B cell (primary cell): ENCODE measurements around the gene PCDHGC3. TPM values are rescaled to one million over a fixed set of nuclear protein-coding genes. Genes with fewer than 3 reads are reported as not detected.

ENCODE experiments used
- ATAC-seq: fragments of 200-7000 bp; cut with Tn5 transposase; one replicate; pipeline ENCODE4 v1.10.0; 2021; ENCODE audit warnings: low read depth, mild to moderate bottlenecking, moderate number of reproducible peaks, moderate library complexity
- CTCF ChIA-PET: fragments of 350-600 bp; sonication (Branson Sonifier 250); formaldehyde crosslinking; loops from one replicate; lab custom pipeline; 2021; ENCODE audit warnings: antibody characterized with exemption, inconsistent platforms; lab: Charles Lee
- POLR2A ChIA-PET: fragments of 350-600 bp; sonication (Branson Sonifier 250); formaldehyde crosslinking; loops from one replicate; lab custom pipeline; 2021; ENCODE audit warnings: antibody characterized with exemption; lab: Charles Lee
- DNase-seq: peaks from one replicate; pipeline ENCODE4 v3.0.0; 2013
- H2AFZ ChIP-seq: 2 replicates; pipeline ENCODE4 v1.6.1; 2012; ENCODE audit warnings: mild to moderate bottlenecking, low read depth, low read length; ENCODE audit not compliant: insufficient read depth, poor library complexity, severe bottlenecking
- H3K27ac ChIP-seq, 2 donors: 1 replicate in 1 of 2; 2 replicates in 1 of 2; pipeline ENCODE4 v1.5.1; 2012 to 2013; ENCODE audit warnings: low read length in 2 of 2, mild to moderate bottlenecking in 2 of 2, moderate library complexity in 1 of 2
- H3K27me3 ChIP-seq, 4 experiments: fragments of 200-600 bp in 1 of 4; sonication (generic) in 1 of 4; replicated peaks in 1 of 4; 1 replicate in 2 of 4; 2 replicates in 2 of 4; pipeline versions ENCODE4 v1.6.1 to v1.7.0; 2013 to 2016; ENCODE audit warnings: low read length in 3 of 4, mild to moderate bottlenecking in 2 of 4, mixed read lengths in 1 of 4, moderate library complexity in 1 of 4; ENCODE audit not compliant: insufficient read depth in 4 of 4, control insufficient read depth in 3 of 4; ENCODE audit errors: control extremely low read depth in 1 of 4
- H3K36me3 ChIP-seq, 2 experiments: replicated peaks in 1 of 2; 1 replicate in 1 of 2; 2 replicates in 1 of 2; pipeline versions ENCODE4 v1.6.1 to v1.7.1; 2013; ENCODE audit warnings: low read length in 1 of 2; ENCODE audit not compliant: insufficient read depth in 2 of 2, control insufficient read depth in 1 of 2; ENCODE audit errors: control extremely low read depth in 1 of 2, extremely low read depth in 1 of 2
- H3K4me1 ChIP-seq, 2 donors: fragments of 200-600 bp in 1 of 2; sonication (generic) in 1 of 2; 1 replicate in 1 of 2; 2 replicates in 1 of 2; pipeline versions ENCODE4 v1.5.1 to v1.6.1; 2013 to 2017; ENCODE audit warnings: low read length in 2 of 2; ENCODE audit not compliant: control insufficient read depth in 2 of 2, insufficient read depth in 2 of 2
- H3K4me2 ChIP-seq: replicated peaks from 2 replicates; pipeline ENCODE3; 2012; ENCODE audit warnings: mild to moderate bottlenecking, low read depth, low read length; ENCODE audit not compliant: poor library complexity, severe bottlenecking
- H3K4me3 ChIP-seq, 5 experiments: fragments of 200-600 bp in 1 of 5; sonication (generic) in 1 of 5; 1 replicate in 3 of 5; 2 replicates in 2 of 5; pipeline versions ENCODE4 v1.5.1 to v1.7.0; 2011 to 2016; ENCODE audit warnings: low read length in 4 of 5, mild to moderate bottlenecking in 4 of 5, low read depth in 2 of 5, control low read depth in 1 of 5, moderate library complexity in 1 of 5; ENCODE audit not compliant: insufficient read depth in 1 of 5; ENCODE audit errors: control extremely low read depth in 1 of 5, extremely low read depth in 1 of 5
- H3K79me2 ChIP-seq: fragments of 200-600 bp; sonication (generic); one replicate; pipeline ENCODE4 v1.6.0; 2016; ENCODE audit warnings: low read length; ENCODE audit not compliant: control insufficient read depth, insufficient read depth
- H3K9ac ChIP-seq: fragments of 200-600 bp; sonication (generic); 2 replicates; pipeline ENCODE4 v1.6.1; 2017; ENCODE audit warnings: mild to moderate bottlenecking, low read length, moderate library complexity
- H3K9me3 ChIP-seq, 3 donors: one replicate each; pipeline versions ENCODE4 v1.6.1 to v1.7.1; 2013; ENCODE audit warnings: low read length in 2 of 3; ENCODE audit not compliant: control insufficient read depth in 2 of 3, insufficient read depth in 1 of 3; ENCODE audit errors: control extremely low read depth in 1 of 3
- H4K20me1 ChIP-seq: 2 replicates; pipeline ENCODE4 v1.6.0; 2012; ENCODE audit warnings: mild to moderate bottlenecking, low read length; ENCODE audit not compliant: insufficient read depth, control insufficient read depth, poor library complexity, severe bottlenecking
- H3K27ac Mint-ChIP-seq: one replicate; pipeline ENCODE4 v1.8.0; 2021; ENCODE audit warnings: mixed read lengths
- H3K27me3 Mint-ChIP-seq: one replicate; pipeline ENCODE4 v1.8.0; 2021; ENCODE audit warnings: mixed read lengths
- H3K4me1 Mint-ChIP-seq: one replicate; pipeline ENCODE4 v1.8.0; 2021; ENCODE audit warnings: mixed read lengths
- H3K4me3 Mint-ChIP-seq: one replicate; pipeline ENCODE4 v1.8.0; 2021; ENCODE audit warnings: mixed read lengths
- H3K9me3 Mint-ChIP-seq: one replicate; pipeline ENCODE4 v1.8.0; 2022; ENCODE audit warnings: mixed read lengths; ENCODE audit not compliant: insufficient read depth
- EZH2 ChIP-seq: IDR thresholded peaks from 2 replicates; pipeline ENCODE4 v1.6.1; 2012; ENCODE audit warnings: borderline replicate concordance, low read depth, mild to moderate bottlenecking, moderate library complexity, low read length; ENCODE audit not compliant: insufficient read depth, poor library complexity, severe bottlenecking
- WGBS: methylation state at CpG from one replicate; pipeline ENCODE4 v1.1.5; 2013; ENCODE audit warnings: missing lambda C conversion rate; ENCODE audit not compliant: insufficient coverage; 5-methylcytosine and 5-hydroxymethylcytosine counted together
- intact Hi-C: fragments of 100-400 bp; cut with micrococcal nuclease; formaldehyde crosslinking; loops from one replicate; pipeline ENCODE4 v1.10.0; 2022
- polyA plus RNA-seq: library from polyadenylated mRNA; depleted of rRNA; stranded (reverse); fragments of >200 nt; gene quantifications from 2 replicates; pipeline ENCODE4 v1.2.3, GENCODE V29; 2012
- total RNA-seq, 2 donors: library from RNA; stranded (reverse); fragments of 120-200 nt in 1 of 2; gene quantifications; 1 replicate in 1 of 2; 2 replicates in 1 of 2; pipeline versions ENCODE4 v1.2.3 to v1.2.4, GENCODE V29; 2013 to 2022
- TF ChIP-seq, protein P1 (sequence below): fragments of 200-600 bp; IDR thresholded peaks from one replicate; pipeline ENCODE4 v1.8.0; 2022; ENCODE audit warnings: antibody characterized with exemption, mild to moderate bottlenecking

PCDHGC3 gene
- total and polyA plus RNA-seq, 2 donors (not counting 1 experiment from before 2014, with no cell fraction given), result 0.88 to 2.0 TPM

- WGBS, result 91% methylated on average over 5 of the region's 8 CpGs
- Histone ChIP-seq H3K79me2 (no peaks in the 10 kb centered on the region), H4K20me1 (no peaks in the 10 kb centered on the region), H3K9me3 (peaks cover 0 to 6% (median 0%) of the 10 kb centered on the region in 3 donors), H3K4me2 (no peak overlapping the region), H3K4me1 (peaks cover 30 to 51% of the 10 kb centered on the region in 2 donors), H3K36me3 (no peaks in the 10 kb centered on the region), H2AFZ (no peak overlapping the region), H3K27me3 (no peaks in the 10 kb centered on the region), H3K9ac (no peak overlapping the region), H3K27ac (no peak overlapping the region), H3K4me3 (no peak overlapping the region)
- H3K27me3 Mint-ChIP-seq, result no peaks in the 10 kb centered on the region
- H3K4me3 Mint-ChIP-seq, result peak overlapping the region; percentile 59
- H3K4me1 Mint-ChIP-seq, result peaks cover 55% of the 10 kb centered on the region
- intact Hi-C loops, result no loop called here
- POLR2A ChIA-PET, result interaction anchor here (0.6 to 1.4 kb wide), 3 partner anchors 14 to 101 kb away, joined by 4 to 9 read pairs (median 6); no protein-coding TSS in a partner anchor
- CTCF ChIA-PET, result interaction anchor here (1.0 to 12.8 kb wide), 6 partner anchors 17 to 93 kb away, joined by 3 to 176 read pairs (median 4); partner anchors contain the start of genes PCDHGA10, PCDHGA11, PCDHGC3 and PCDHGC5
- H3K27ac Mint-ChIP-seq, result peak overlapping the region; percentile 73
- ATAC-seq, result no peak
- no peak for DNase-seq
- TF ChIP-seq, protein P1, sequence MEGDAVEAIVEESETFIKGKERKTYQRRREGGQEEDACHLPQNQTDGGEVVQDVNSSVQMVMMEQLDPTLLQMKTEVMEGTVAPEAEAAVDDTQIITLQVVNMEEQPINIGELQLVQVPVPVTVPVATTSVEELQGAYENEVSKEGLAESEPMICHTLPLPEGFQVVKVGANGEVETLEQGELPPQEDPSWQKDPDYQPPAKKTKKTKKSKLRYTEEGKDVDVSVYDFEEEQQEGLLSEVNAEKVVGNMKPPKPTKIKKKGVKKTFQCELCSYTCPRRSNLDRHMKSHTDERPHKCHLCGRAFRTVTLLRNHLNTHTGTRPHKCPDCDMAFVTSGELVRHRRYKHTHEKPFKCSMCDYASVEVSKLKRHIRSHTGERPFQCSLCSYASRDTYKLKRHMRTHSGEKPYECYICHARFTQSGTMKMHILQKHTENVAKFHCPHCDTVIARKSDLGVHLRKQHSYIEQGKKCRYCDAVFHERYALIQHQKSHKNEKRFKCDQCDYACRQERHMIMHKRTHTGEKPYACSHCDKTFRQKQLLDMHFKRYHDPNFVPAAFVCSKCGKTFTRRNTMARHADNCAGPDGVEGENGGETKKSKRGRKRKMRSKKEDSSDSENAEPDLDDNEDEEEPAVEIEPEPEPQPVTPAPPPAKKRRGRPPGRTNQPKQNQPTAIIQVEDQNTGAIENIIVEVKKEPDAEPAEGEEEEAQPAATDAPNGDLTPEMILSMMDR, result no peak
- no peak for TF ChIP-seq EZH2
- H3K9me3 Mint-ChIP-seq, result peaks cover 3% of the 10 kb centered on the region
These were observed 30.8 kb downstream of the PCDHGC3 start for GRCh38 chr5:141506381-141507155.
